ENCODE data around the gene ALPP.
"Not testable (repeated sequence)": the region's sequence is repeated elsewhere in the genome, so short reads cannot be mapped to it uniquely, and the experiment has no call there.

The ALPP gene

DNA sequence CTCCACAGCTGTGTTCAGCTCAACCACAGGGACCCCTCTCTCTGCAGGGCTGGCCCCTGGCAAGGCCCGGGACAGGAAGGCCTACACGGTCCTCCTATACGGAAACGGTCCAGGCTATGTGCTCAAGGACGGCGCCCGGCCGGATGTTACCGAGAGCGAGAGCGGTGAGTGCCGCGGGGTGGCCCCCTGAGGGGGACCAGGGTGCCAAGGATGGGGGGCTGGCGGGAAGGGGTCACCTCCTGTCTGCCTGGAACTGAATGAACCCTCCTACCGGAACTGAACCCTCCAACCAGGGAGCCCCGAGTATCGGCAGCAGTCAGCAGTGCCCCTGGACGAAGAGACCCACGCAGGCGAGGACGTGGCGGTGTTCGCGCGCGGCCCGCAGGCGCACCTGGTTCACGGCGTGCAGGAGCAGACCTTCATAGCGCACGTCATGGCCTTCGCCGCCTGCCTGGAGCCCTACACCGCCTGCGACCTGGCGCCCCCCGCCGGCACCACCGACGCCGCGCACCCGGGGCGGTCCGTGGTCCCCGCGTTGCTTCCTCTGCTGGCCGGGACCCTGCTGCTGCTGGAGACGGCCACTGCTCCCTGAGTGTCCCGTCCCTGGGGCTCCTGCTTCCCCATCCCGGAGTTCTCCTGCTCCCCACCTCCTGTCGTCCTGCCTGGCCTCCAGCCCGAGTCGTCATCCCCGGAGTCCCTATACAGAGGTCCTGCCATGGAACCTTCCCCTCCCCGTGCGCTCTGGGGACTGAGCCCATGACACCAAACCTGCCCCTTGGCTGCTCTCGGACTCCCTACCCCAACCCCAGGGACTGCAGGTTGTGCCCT is 2.9 kb downstream of the ALPP start:
- DNase-seq (ENCODE audit: low read depth, low spot score): not testable (repeated sequence)

DNA sequence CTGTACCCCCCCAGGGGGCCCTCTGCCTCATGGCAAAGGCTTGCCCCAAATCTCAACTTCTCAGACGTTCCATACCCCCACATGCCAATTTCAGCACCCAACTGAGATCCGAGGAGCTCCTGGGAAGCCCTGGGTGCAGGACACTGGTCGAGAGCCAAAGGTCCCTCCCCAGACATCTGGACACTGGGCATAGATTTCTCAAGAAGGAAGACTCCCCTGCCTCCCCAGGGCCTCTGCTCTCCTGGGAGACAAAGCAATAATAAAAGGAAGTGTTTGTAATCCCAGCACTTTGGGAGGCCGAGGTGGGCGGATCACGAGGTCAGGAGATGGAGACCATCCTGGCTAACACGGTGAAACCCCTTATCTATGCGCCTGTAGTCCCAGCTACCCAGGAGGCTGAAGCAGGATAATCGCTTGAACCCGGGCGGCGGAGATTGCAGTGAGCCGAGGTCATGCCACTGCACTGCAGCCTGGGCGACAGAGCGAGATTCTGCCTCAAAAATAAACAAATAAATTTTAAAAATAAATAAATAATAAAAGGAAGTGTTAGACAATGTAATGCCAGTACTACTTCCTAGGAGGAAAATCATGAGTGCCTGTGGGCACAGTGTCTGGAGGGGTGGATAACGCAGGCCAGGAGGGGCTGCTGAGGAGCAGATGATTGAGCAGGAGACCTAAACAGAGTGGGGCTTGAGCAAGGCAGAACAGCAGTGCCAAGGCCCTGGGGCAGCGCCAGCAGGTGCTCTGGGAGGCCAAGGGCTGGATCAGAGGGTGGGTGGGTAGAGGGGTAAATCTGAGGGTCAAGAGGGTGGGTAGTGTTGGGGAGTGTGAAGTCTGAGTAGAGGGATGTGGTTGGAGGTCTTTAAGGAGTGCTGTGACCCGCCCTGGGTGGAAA is 4.0 kb downstream of the ALPP start:
- DNase-seq (ENCODE audit: low read depth, low spot score): no peak

DNA sequence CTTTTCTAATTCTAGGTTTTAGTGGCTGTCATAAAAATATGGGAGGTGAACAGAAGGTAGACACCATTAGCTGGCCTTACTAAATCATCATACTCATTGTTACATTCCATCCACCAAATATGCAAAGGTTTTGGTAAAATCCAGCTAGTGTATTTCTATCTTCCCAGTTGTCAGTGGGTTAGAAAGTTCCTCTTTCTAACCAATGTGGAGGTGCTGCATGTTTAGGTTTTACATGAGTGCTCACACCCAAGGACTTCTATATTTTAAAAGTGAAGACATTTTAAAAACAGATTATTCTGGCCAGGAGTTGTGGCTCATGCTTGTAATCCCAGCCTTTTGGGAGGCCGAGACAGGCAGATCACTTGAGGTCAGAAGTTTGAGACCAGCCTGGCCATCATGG is 5.9 kb downstream of the ALPP start:
- no peak for DNase-seq (ENCODE audit: low read depth, low spot score)

DNA sequence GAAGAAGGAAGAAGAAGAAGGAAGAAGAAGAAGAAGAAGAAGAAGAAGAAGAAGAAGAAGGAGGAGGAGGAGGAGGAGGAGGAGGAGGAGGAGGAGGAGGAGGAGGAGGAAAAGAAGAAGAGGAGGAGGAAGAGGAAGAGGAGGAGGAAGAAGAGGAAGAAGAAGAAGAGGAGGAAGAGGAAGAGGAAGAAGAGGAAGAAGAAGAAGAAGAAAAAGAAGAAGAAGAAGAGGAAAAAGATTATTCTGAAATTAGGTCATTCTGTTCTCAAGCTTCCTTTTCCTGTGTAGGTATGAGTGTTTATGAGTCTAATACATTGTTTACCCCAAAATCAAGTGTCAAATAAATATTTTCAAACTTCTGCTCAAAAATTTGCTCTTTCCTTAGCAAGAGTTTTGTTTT is 6.5 kb downstream of the ALPP start:
- not testable (repeated sequence) for DNase-seq (ENCODE audit: low read depth, low spot score)

- no peak for DNase-seq (ENCODE audit: low read depth, low spot score)
These were observed 7.3 kb downstream of the ALPP start for GRCh38 chr2:232385660-232386489.

- DNase-seq (ENCODE audit: low read depth, low spot score): no peak
These were observed 7.9 kb downstream of the ALPP start for GRCh38 chr2:232386490-232386739.

GRCh38 chr2:232386740-232387450 is 8.3 kb downstream of the ALPP start:
- no peak for DNase-seq (ENCODE audit: low read depth, low spot score)

- no peak for DNase-seq (ENCODE audit: low read depth, low spot score)
These were observed 9.1 kb downstream of the ALPP start for GRCh38 chr2:232387451-232388171.

DNA sequence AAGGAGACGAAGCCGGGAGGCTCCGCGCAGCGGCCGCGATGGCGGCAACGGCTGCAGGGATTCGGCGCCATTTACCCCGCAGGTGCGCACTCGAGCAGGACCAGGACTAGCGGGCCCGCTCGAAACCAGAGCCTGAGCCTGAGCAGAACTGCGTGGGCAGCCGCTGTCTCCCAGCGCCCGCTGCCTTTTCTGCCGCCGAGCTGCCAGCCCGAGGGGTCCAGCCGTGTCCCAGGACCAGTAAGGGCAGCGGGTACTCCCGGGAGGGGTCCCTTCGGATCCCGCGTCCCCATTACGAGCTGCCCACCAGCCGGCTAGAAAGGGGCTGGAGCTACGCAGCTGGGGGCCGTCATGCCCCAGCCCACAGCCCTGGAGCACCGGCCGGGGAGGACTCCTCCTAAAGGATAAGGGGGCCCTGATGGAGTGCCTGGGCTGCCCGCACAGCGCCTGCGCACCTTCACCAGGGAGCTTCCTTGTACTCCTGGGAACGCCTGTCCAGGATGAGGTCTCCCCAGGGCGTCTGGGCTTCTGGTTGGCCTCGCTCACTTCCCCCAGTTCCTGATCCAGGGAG is 9.9 kb downstream of the ALPP start:
- no peak for DNase-seq (ENCODE audit: low read depth, low spot score)

DNA sequence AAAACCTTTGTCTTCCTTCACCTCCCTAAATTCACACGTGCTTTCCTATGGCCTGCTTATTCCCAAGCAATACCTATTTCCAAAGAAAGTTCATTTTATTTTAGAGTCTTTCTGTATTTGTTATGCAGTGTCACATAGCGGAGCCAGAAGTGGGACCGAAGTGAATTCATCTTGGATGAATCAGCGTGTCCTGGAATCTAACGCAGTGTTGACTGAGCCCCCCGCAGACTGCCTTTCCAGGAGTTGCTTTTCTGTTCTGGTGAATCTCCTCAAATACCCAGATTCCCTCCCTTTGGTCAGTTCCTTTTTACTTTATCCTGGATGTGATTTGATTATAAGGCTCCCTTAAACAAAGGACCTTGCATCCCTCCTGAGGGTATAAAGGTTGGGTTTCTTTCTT is 10.8 kb downstream of the ALPP start:
- DNase-seq (ENCODE audit: low read depth, low spot score): no peak

GRCh38 chr2:232390661-232391060 is 12.1 kb downstream of the ALPP start:
- DNase-seq (ENCODE audit: low read depth, low spot score): no peak

GRCh38 chr2:232393556-232393955 is 15.0 kb downstream of the ALPP start:
- DNase-seq (ENCODE audit: low read depth, low spot score): no peak

- DNase-seq (ENCODE audit: low read depth, low spot score): not testable (repeated sequence)
These were observed 15.9 kb downstream of the ALPP start for GRCh38 chr2:232394431-232394830.

GRCh38 chr2:232395586-232395985 is 17.0 kb downstream of the ALPP start:
- no peak for DNase-seq (ENCODE audit: low read depth, low spot score)

DNA sequence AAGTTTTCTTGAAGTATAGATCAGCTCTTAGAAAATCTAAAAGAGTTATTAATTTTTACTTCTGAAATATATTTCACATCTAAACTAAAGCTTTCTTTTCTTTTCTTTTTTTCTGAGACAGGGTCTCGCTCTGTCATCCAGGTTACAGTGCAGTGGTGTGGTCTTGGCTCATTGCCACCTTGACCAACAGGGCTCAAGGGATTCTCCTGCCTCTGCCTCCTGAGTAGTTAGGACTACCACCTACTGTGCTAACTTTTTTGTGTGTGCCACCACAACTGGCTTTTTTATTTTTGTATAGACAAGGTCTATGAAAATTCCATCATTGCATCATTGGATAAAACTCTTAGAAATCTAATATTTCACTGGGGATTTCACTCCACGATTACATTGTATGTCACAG is 18.1 kb downstream of the ALPP start:
- DNase-seq (ENCODE audit: low read depth, low spot score): no peak

DNA sequence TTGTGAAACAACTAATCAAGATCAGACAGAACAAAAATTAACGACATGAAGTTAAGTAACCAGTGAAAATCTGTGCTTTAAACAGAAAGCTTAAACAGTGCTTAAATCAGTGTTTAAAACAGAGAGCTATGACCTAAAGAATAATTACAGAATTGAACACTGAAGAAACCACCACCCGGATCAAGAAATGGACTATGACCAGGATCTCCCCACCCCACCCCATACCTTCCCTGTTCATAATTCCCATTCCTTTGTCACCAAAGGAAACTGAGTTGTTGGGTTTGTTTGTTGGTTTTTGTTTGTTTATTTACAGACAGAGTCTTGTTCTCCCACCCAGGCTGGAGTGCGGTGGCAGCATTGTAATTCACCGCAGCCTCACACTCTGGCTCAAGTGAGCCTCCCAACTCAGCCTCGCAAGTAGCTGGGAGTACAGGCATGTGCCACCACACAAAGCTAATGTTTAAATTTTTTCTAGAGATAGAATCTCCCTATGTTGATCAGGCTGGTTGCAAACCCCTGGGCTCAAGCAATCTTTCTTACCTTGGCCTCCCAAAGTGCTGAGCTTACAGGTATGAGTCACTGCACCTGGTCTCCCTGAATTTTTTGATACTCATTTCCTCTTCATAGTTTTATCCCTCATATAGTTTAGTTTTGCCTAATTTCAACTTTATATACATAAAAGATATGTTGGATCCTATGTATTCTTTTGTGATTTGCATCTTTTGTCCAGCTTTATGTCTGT is 19.9 kb downstream of the ALPP start:
- DNase-seq (ENCODE audit: low read depth, low spot score): no peak

- no peak for DNase-seq (ENCODE audit: low read depth, low spot score)
These were observed 21.9 kb downstream of the ALPP start for GRCh38 chr2:232400256-232401015.

DNA sequence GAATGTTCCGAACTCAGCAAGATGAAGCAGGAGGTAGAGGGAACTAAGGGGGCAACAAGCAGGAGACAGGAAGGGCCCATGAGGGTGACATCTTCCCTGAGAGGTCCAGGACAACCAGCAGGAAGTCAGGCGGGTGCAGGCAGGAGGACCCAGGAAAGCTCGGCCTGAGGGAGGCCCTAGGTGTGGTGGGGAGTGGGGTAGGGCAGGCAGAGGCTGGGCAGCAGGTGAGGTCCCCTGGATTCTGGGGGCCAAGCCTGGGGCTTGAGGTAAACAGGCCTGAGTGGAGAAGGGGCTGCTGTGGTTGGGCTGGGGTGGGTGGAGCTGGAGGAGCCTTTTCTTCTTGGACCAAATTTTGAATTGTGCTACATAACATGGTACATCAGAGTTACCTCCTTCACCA is 24.0 kb downstream of the ALPP start:
- DNase-seq (ENCODE audit: low read depth, low spot score): no peak

- no peak for DNase-seq (ENCODE audit: low read depth, low spot score)
These were observed 27.5 kb downstream of the ALPP start for GRCh38 chr2:232405943-232406510.

All from activated naive CD8-positive, alpha-beta T cell treated with anti-CD3 and anti-CD28 coated beads, Interleukin-2, amount 50 U/mL, for 16 hours (primary cell).